ENCODE measurements around the gene C2CD4C. TPM values are rescaled to one million over a fixed set of nuclear protein-coding genes. Genes with fewer than 3 reads are reported as not detected.

C2CD4C gene
- total RNA-seq, 1 experiment from 2014 or later = 0.43 TPM

DNA sequence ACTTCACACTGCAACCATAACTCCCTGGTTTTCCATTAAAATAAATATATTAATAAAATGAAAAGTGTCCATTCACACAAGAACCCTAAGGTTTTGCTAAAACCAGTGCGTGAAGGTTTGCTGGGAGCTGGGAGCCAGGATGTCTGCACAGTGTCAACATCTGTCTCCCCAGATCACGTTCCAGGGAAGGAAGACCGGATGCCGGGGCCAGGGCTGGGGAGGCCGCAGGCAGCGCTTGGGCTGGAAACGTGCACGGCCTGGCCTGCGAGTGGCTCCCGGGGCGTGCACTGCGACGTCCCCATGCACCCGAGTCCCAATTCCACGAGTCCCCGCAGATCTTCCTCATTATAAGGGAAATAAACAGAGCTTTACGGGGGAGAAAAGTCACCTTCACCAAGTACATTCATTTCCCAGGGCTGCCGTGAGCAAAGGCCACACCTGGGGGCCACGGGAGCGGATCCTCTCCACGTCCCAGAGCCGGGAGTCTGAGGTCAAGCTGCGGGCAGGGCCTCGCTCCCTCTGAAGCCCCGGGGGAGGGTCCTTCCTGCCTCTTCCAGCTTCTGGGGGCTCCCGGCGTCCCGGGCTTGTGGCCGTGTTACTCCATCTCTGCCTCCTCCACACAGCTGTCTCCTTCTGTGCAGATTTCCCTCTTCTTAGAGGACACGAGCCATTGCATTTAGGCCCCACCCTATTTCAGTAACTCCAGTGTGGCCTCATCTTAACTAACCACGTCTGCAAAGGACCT, 39.0 kb upstream of the C2CD4C start:
- Histone ChIP-seq H3K27me3 (replicated peaks; ENCODE audit: control insufficient read depth, insufficient read depth, low read length) (no peaks in the 10 kb centered on the region), H3K4me1 (no peaks in the 10 kb centered on the region), H3K9me3 (0 out of 2 replicates have a peak, but pooled peaks cover 6% of the 10 kb centered on the region), H3K36me3 (ENCODE audit: control insufficient read depth, insufficient read depth, low read length) (no peaks in the 10 kb centered on the region), H3K4me3 (ENCODE audit: low read depth, low read length) (no peak overlapping the region)
- no peak overlapping the region for H3K4me3 Mint-ChIP-seq (ENCODE audit: unreplicated experiment)
- H3K27me3 Mint-ChIP-seq (ENCODE audit: insufficient read depth, unreplicated experiment) = no peaks in the 10 kb centered on the region
- no peaks in the 10 kb centered on the region for H3K9me3 Mint-ChIP-seq (ENCODE audit: unreplicated experiment)
- no peak overlapping the region for H3K27ac Mint-ChIP-seq (ENCODE audit: unreplicated experiment)
- ChIA-PET CTCF (no interaction called here), POLR2A (no interaction called here)
- no peaks in the 10 kb centered on the region for H3K4me1 Mint-ChIP-seq (ENCODE audit: low read depth, unreplicated experiment)
- no peaks in the 10 kb centered on the region for H3K36me3 Mint-ChIP-seq (ENCODE audit: insufficient read depth, unreplicated experiment)
- intact Hi-C loops (cut with micrococcal nuclease; ENCODE audit: unreplicated experiment) = no loop called here
- TF ChIP-seq CTCF (IDR thresholded peaks at IDR 0.05; ENCODE audit: insufficient read depth in 1 of 2, low read depth in 1 of 2, low read length in 1 of 2, severe bottlenecking in 1 of 2, unreplicated experiment in 1 of 2) = no peak
- no TSS peak for BruUV-seq (replicated peaks)
- DNase-seq = no peak

DNA sequence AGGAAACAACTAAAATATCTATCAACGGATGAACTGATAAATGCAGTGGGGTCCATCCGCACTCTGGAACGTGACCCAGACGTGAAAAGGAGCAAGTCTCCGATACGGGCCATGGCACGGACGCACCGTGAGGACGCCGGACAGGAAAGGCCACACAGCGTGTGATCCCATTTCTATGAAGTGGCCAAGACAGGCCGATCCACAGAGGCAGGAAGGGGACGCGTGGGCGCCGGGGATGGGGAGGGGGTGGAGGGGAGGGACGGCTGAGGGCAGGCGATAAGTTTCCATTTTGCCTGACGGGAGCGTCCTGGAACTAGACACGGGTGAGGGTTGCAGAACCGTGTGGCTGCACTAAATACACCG, 38.1 kb upstream of the C2CD4C start:
- Histone ChIP-seq H3K36me3 (ENCODE audit: control insufficient read depth, insufficient read depth, low read length) (no peaks in the 10 kb centered on the region), H3K4me1 (no peaks in the 10 kb centered on the region), H3K9me3 (0 out of 2 replicates have a peak, but pooled peaks cover 6% of the 10 kb centered on the region), H3K27me3 (replicated peaks; ENCODE audit: control insufficient read depth, insufficient read depth, low read length) (no peaks in the 10 kb centered on the region), H3K4me3 (ENCODE audit: low read depth, low read length) (no peak overlapping the region)
- ChIA-PET POLR2A (no interaction called here), CTCF (no interaction called here)
- H3K4me1 Mint-ChIP-seq (ENCODE audit: low read depth, unreplicated experiment) = no peaks in the 10 kb centered on the region
- peaks cover 4% of the 10 kb centered on the region for H3K9me3 Mint-ChIP-seq (ENCODE audit: unreplicated experiment)
- peaks cover 2% of the 10 kb centered on the region for H3K36me3 Mint-ChIP-seq (ENCODE audit: insufficient read depth, unreplicated experiment)
- H3K4me3 Mint-ChIP-seq (ENCODE audit: unreplicated experiment) = no peak overlapping the region
- H3K27me3 Mint-ChIP-seq (ENCODE audit: insufficient read depth, unreplicated experiment) = no peaks in the 10 kb centered on the region
- BruUV-seq (replicated peaks) = no TSS peak
- H3K27ac Mint-ChIP-seq (ENCODE audit: unreplicated experiment) = no peak overlapping the region
- DNase-seq = no peak
- intact Hi-C loops (cut with micrococcal nuclease; ENCODE audit: unreplicated experiment) = no loop called here
- TF ChIP-seq CTCF (IDR thresholded peaks at IDR 0.05; ENCODE audit: insufficient read depth in 1 of 2, low read depth in 1 of 2, low read length in 1 of 2, severe bottlenecking in 1 of 2, unreplicated experiment in 1 of 2) = no peak

DNA sequence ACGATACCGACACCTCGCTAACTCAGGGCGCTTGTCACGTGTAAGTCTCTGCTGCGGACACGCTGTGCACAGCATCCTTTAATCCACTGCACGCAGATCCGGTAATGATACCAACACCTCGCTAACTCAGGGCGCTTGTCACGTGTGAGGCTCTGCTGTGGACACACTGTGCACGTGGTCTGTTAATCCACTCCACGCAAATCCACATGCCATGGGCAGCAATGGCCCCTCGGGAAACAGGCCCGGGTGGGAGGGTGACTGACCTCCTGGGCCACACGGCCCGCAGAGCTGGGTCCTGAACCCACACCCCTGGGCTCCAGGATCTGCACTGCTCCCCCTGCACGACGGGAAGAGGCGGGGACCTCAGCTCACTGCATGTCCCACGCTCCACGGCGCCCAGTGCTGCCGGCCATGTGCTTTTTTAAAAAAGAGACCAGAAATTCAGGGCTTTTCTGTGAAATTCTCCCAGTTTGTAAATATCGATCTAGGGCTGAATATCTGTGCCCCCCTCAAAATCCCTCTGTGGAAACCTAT, 35.8 kb upstream of the C2CD4C start:
- Mint-ChIP-seq H3K27ac (ENCODE audit: unreplicated experiment) (no peak overlapping the region), H3K9me3 (ENCODE audit: unreplicated experiment) (peaks cover 10% of the 10 kb centered on the region), H3K36me3 (ENCODE audit: insufficient read depth, unreplicated experiment) (peaks cover 6% of the 10 kb centered on the region), H3K4me1 (ENCODE audit: low read depth, unreplicated experiment) (no peaks in the 10 kb centered on the region), H3K27me3 (ENCODE audit: insufficient read depth, unreplicated experiment) (no peaks in the 10 kb centered on the region), H3K4me3 (ENCODE audit: unreplicated experiment) (no peak overlapping the region)
- intact Hi-C loops (cut with micrococcal nuclease; ENCODE audit: unreplicated experiment) = no loop called here
- no peaks in the 10 kb centered on the region for H3K9me3 ChIP-seq
- DNase-seq = no peak
- ChIA-PET CTCF (no interaction called here), POLR2A (no interaction called here)
- no peak overlapping the region for H3K4me3 ChIP-seq (ENCODE audit: low read depth, low read length)
- H3K27me3 ChIP-seq (replicated peaks; ENCODE audit: control insufficient read depth, insufficient read depth, low read length) = no peaks in the 10 kb centered on the region
- H3K4me1 ChIP-seq = no peaks in the 10 kb centered on the region
- H3K36me3 ChIP-seq (ENCODE audit: control insufficient read depth, insufficient read depth, low read length) = no peaks in the 10 kb centered on the region
- BruUV-seq (replicated peaks) = no TSS peak
- TF ChIP-seq CTCF (IDR thresholded peaks at IDR 0.05; ENCODE audit: insufficient read depth in 1 of 2, low read depth in 1 of 2, low read length in 1 of 2, severe bottlenecking in 1 of 2, unreplicated experiment in 1 of 2) = no peak

Measured in Caco-2 (cell line).